Endodermal cell (in vitro differentiated cells): ENCODE data around the gene CLDN19. TPM values are rescaled to one million over a fixed set of nuclear protein-coding genes. Genes with fewer than 3 reads are reported as not detected.

Source experiments
- DNase-seq: peaks from one replicate; pipeline ENCODE4 v3.0.0-alpha.2; 2017
- H3K27ac ChIP-seq: 2 replicates; pipeline ENCODE4 v1.5.1; 2013; ENCODE audit warnings: mild to moderate bottlenecking, low read depth, low read length, moderate library complexity
- H3K27me3 ChIP-seq: 2 replicates; pipeline ENCODE4 v1.6.1; 2013; ENCODE audit warnings: mild to moderate bottlenecking, low read length, moderate library complexity; ENCODE audit not compliant: insufficient read depth, control insufficient read depth, poor library complexity, severe bottlenecking
- H3K36me3 ChIP-seq: 2 replicates; pipeline ENCODE4 v1.7.0; 2013; ENCODE audit warnings: mild to moderate bottlenecking, low read length, moderate library complexity; ENCODE audit not compliant: control insufficient read depth, insufficient read depth
- H3K4me1 ChIP-seq: one replicate; pipeline ENCODE4 v1.7.0; 2013; ENCODE audit warnings: low read length; ENCODE audit not compliant: control insufficient read depth, insufficient read depth
- H3K4me3 ChIP-seq: 2 replicates; pipeline ENCODE4 v1.5.1; 2013; ENCODE audit warnings: mild to moderate bottlenecking, low read length, moderate library complexity
- H3K9ac ChIP-seq: 2 replicates; pipeline ENCODE4 v1.6.1; 2013; ENCODE audit warnings: mild to moderate bottlenecking, low read length, moderate library complexity; ENCODE audit not compliant: poor library complexity, severe bottlenecking; ENCODE audit errors: extremely low read depth
- H3K9me3 ChIP-seq: 2 replicates; pipeline ENCODE4 v1.6.1; 2013; ENCODE audit warnings: mild to moderate bottlenecking, low read length, moderate library complexity; ENCODE audit not compliant: control insufficient read depth
- H3K27ac Mint-ChIP-seq: 2 replicates; pipeline ENCODE4 v1.8.0; 2020; ENCODE audit warnings: mixed read lengths
- H3K27me3 Mint-ChIP-seq: 2 replicates; pipeline ENCODE4 v1.8.0; 2021; ENCODE audit warnings: mild to moderate bottlenecking, mixed read lengths; ENCODE audit not compliant: insufficient read depth
- H3K36me3 Mint-ChIP-seq: 2 replicates; pipeline ENCODE4 v1.8.0; 2020; ENCODE audit warnings: low read depth, mixed read lengths
- H3K4me1 Mint-ChIP-seq: 2 replicates; pipeline ENCODE4 v1.8.0; 2020; ENCODE audit warnings: mixed read lengths
- H3K4me3 Mint-ChIP-seq: 2 replicates; pipeline ENCODE4 v1.8.0; 2020; ENCODE audit warnings: mild to moderate bottlenecking, moderate library complexity, mixed read lengths
- H3K9me3 Mint-ChIP-seq: 2 replicates; pipeline ENCODE4 v1.8.0; 2020; ENCODE audit warnings: mild to moderate bottlenecking, mixed read lengths
- WGBS, 2 experiments: methylation state at CpG; one replicate each; pipeline versions ENCODE4 v1.1.5 to v1.1.7; 2013; ENCODE audit warnings: missing lambda C conversion rate in 2 of 2, mixed read lengths in 1 of 2; ENCODE audit not compliant: insufficient coverage in 1 of 2, insufficient read length in 1 of 2; 5-methylcytosine and 5-hydroxymethylcytosine counted together
- total RNA-seq, 2 donors: library from RNA; stranded (reverse); fragmentation: NEBNext Ultra II Directional in 1 of 2; extraction: Animal tissue kit (Norgen Biotek cat#: 25700) in 1 of 2; gene quantifications; 2 replicates in 1 of 2; 3 replicates in 1 of 2; pipeline ENCODE4 v1.2.1, GENCODE V29; 2021
- TF ChIP-seq, protein P1 (sequence below): fragments of 200-600 bp; sonication (generic); conservative IDR thresholded peaks from 2 replicates; pipeline ENCODE4 v1.5.0; 2021; ENCODE audit warnings: antibody characterized with exemption, mild to moderate bottlenecking

The CLDN19 gene
- total RNA-seq, 2 donors from 2014 or later = 31.6 to 32.6 TPM

DNA sequence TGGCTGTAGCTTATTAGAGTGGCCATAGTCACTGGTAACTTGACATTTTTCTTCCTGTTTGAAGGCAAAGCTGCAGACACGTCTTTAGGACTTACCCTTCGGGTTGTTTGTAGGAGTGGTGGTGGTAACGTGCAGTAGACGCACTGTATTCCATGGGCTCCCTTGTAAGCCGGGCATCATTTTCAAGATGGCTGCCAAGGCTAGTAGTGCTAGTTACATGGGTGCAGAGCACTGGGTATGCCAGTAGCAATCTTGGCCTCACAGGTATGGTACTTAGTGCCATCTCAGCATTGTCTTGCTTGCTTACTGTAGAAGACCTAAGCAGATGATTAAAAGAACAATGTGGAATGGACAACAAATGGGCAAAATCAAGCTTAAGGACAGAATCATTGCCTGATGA, 55.9 kb downstream of the CLDN19 start:
- H3K27ac Mint-ChIP-seq = peak overlapping the region; percentile 57
- peaks cover 25% of the 10 kb centered on the region for H3K4me1 ChIP-seq
- peaks cover 49% of the 10 kb centered on the region for H3K36me3 ChIP-seq

More for the DNA sequence above, 55.9 kb downstream of the CLDN19 start:
- Histone ChIP-seq H3K9ac (peak overlapping the region; percentile 51), H3K27me3 (no peaks in the 10 kb centered on the region), H3K27ac (no peak overlapping the region), H3K4me3 (peak overlapping the region; percentile 89), H3K9me3 (no peaks in the 10 kb centered on the region)
- Mint-ChIP-seq H3K36me3 (peaks cover 34% of the 10 kb centered on the region), H3K27me3 (no peaks in the 10 kb centered on the region), H3K4me3 (peak overlapping the region; percentile 89), H3K9me3 (no peaks in the 10 kb centered on the region), H3K4me1 (peaks cover 48% of the 10 kb centered on the region)
- WGBS, 2 experiments = 16 to 27% methylated on average over 5 of the region's 5 CpGs
- DNase-seq = peak; percentile 55
- TF ChIP-seq, protein P1, sequence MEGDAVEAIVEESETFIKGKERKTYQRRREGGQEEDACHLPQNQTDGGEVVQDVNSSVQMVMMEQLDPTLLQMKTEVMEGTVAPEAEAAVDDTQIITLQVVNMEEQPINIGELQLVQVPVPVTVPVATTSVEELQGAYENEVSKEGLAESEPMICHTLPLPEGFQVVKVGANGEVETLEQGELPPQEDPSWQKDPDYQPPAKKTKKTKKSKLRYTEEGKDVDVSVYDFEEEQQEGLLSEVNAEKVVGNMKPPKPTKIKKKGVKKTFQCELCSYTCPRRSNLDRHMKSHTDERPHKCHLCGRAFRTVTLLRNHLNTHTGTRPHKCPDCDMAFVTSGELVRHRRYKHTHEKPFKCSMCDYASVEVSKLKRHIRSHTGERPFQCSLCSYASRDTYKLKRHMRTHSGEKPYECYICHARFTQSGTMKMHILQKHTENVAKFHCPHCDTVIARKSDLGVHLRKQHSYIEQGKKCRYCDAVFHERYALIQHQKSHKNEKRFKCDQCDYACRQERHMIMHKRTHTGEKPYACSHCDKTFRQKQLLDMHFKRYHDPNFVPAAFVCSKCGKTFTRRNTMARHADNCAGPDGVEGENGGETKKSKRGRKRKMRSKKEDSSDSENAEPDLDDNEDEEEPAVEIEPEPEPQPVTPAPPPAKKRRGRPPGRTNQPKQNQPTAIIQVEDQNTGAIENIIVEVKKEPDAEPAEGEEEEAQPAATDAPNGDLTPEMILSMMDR = no peak

Other genes starting within 250 kb of the CLDN19 start
- 10 to 100 TPM; 63.3 to 73.2 TPM for gene PPIH, start 81.8 kb downstream of the CLDN19 start, total RNA-seq
- 100 to 1,000 TPM; 655 to 668 TPM for gene YBX1, start 57.8 kb downstream of the CLDN19 start, total RNA-seq
- 10 to 100 TPM; 51.7 to 68.3 TPM for gene P3H1, start 26.8 kb upstream of the CLDN19 start, total RNA-seq
- gene C1orf50, start 27.0 kb upstream of the CLDN19 start, total RNA-seq = 1 to 10 TPM; 4.8 to 7.3 TPM
- under 1 TPM; 0.20 to 0.66 TPM for gene TMEM269, start 44.8 kb upstream of the CLDN19 start, total RNA-seq
- 1 to 10 TPM; 5.1 to 5.7 TPM for gene ERMAP, start 76.9 kb upstream of the CLDN19 start, total RNA-seq
- gene SVBP, start 77.2 kb upstream of the CLDN19 start, total RNA-seq = 10 to 100 TPM; 40.2 to 45.3 TPM
- gene ZNF691, start 106.4 kb upstream of the CLDN19 start, total RNA-seq = 10 to 100 TPM; 15.5 to 16.6 TPM
- gene SLC2A1, start 218.6 kb upstream of the CLDN19 start, total RNA-seq = 10 to 100 TPM; 42.5 to 69.7 TPM